HG03025 (cell line): ENCODE results near the gene TBK1.
"Not testable (repeated sequence)": the region's sequence is repeated elsewhere in the genome, so short reads cannot be mapped to it uniquely, and the experiment has no call there.

Source experiments
- ATAC-seq: cut with Tn5 transposase; IDR thresholded peaks from one replicate; pipeline ENCODE4 v1.9.1; 2021; ENCODE audit warnings: mild to moderate bottlenecking, moderate library complexity; ENCODE audit not compliant: unreplicated experiment, low FRiP score

Gene TBK1

GRCh38 chr12:64538121-64538520, 86.2 kb downstream of the TBK1 start:
- no peak for ATAC-seq

GRCh38 chr12:64542409-64543047, 90.6 kb downstream of the TBK1 start:
- ATAC-seq, result not testable (repeated sequence)

- ATAC-seq, result no peak
Observed at GRCh38 chr12:64544371-64545080, 92.6 kb downstream of the TBK1 start.

GRCh38 chr12:64545081-64545382, 93.1 kb downstream of the TBK1 start:
- no peak for ATAC-seq

- no peak for ATAC-seq
Observed at GRCh38 chr12:64549108-64549507, 97.2 kb downstream of the TBK1 start.

GRCh38 chr12:64550755-64551154, 98.8 kb downstream of the TBK1 start:
- ATAC-seq, result no peak

GRCh38 chr12:64551676-64552075, 99.8 kb downstream of the TBK1 start:
- no peak for ATAC-seq
